Pancreas (tissue), 10 donors: Measurements from ENCODE around the gene MKRN3. TPM values are rescaled to one million over a fixed set of nuclear protein-coding genes. Genes with fewer than 3 reads are reported as not detected.

Experiments
- ATAC-seq, 4 donors: fragments of 200-7000 bp; cut with Tn5 transposase; one replicate each; pipeline versions ENCODE4 v1.8.0 to v1.9.1; 2020; ENCODE audit warnings: mild to moderate bottlenecking in 4 of 4, moderate library complexity in 4 of 4
- DNase-seq, 6 donors: peaks; one replicate each; pipeline ENCODE4 v3.0.0-alpha.2; 2020
- FAIRE-seq: peaks from 2 replicates; lab custom pipeline; 2012; peaks lifted over from hg19 to GRCh38; lab: Jason Lieb, UNC
- H3K27ac ChIP-seq, 4 donors: fragments of 200-600 bp; sonication (generic); 1 replicate in 3 of 4; 2 replicates in 1 of 4; pipeline versions ENCODE4 v1.5.0 to v1.8.0; 2020
- H3K27me3 ChIP-seq, 4 donors: fragments of 200-600 bp; one replicate each; pipeline ENCODE4 v1.8.0; 2021
- H3K36me3 ChIP-seq, 3 donors: fragments of 200-600 bp; sonication (generic) in 1 of 3; one replicate each; pipeline versions ENCODE4 v1.5.0 to v1.8.0; 2020 to 2021
- H3K4me1 ChIP-seq, 3 donors: fragments of 200-600 bp; one replicate each; pipeline ENCODE4 v1.8.0; 2021
- H3K4me3 ChIP-seq, 4 donors: fragments of 200-600 bp; sonication (generic) in 2 of 4; one replicate each; pipeline versions ENCODE4 v1.5.0 to v1.8.0; 2020 to 2021
- H3K9me3 ChIP-seq, 4 donors: fragments of 200-600 bp; one replicate each; pipeline ENCODE4 v1.8.0; 2021
- CTCF ChIP-seq, 4 donors: fragments of 200-600 bp; sonication (generic) in 3 of 4; IDR thresholded peaks; one replicate each; pipeline versions ENCODE4 v1.5.0 to v1.8.0; 2021; ENCODE audit warnings: antibody characterized with exemption in 4 of 4
- WGBS, 2 donors: extraction: QIAGEN DNeasy Blood & Tissue Kit; methylation state at CpG; one replicate each; pipeline ENCODE4 v1.1.7; 2013; 5-methylcytosine and 5-hydroxymethylcytosine counted together
- intact Hi-C, 3 donors: fragments of 100-400 bp; cut with DNase I; formaldehyde crosslinking; loops; one replicate each; pipeline versions ENCODE4 v1.11.1 to v1.14.2; 2022
- polyA plus RNA-seq, 2 donors: library from polyadenylated mRNA; stranded (reverse); fragments of 200-250 nt; gene quantifications; one replicate each; pipeline ENCODE4 v1.2.3, GENCODE V29; 2013
- total RNA-seq, 6 donors: library from RNA; stranded (reverse); fragmentation: NEBNext Ultra II Directional in 4 of 6; extraction: Animal tissue kit (Norgen Biotek cat#: 25700) in 4 of 6; gene quantifications; one replicate each; pipeline versions ENCODE4 v1.2.1 to v1.2.4, GENCODE V29; 2021 to 2023
- donor health status: healthy with polysubstance abuse.
- donor health status: DM: no; HTN: no; CAD: no; lungs with moderate emphysema.
- donor health status: DM: no; HTN: no; CAD: no.
- donor health status: control.
- donor health status: control.
- donor health status: Bipolar disorder and iron deficiency.
- donor health status: DM: yes; HTN: yes; CAD: no.
- donor health status: DM: no; HTN: no; CAD: no.
- donor health status: DM: no; HTN: no; CAD: no.
- donor health status: DM: yes; HTN: yes; CAD: no.

The MKRN3 gene
- total and polyA plus RNA-seq, 8 donors = 0.40 to 2.1 (median 0.42) TPM; not detected in 4

- no peak overlapping the region for H3K4me3 ChIP-seq
- H3K27me3 ChIP-seq = no peaks in the 10 kb centered on the region
- no peaks in the 10 kb centered on the region for H3K36me3 ChIP-seq
- H3K9me3 ChIP-seq = no peaks in the 10 kb centered on the region
- H3K27ac ChIP-seq = no peak overlapping the region
- ATAC-seq (peak; percentile 89 to 94 (median 90)), FAIRE-seq (no peak), DNase-seq (peak in 4 of 6 donors; percentile 46 to 79 (median 60))
- no peaks in the 10 kb centered on the region for H3K4me1 ChIP-seq
- WGBS, 2 donors = 47 to 51% methylated on average over 4 of the region's 4 CpGs
- TF ChIP-seq CTCF (IDR thresholded peaks at IDR 0.05) = no peak
- intact Hi-C loops = no loop called here
Observed at GRCh38 chr15:23532024-23532423, 33.5 kb upstream of the MKRN3 start.

- H3K36me3 ChIP-seq = no peaks in the 10 kb centered on the region
- no peaks in the 10 kb centered on the region for H3K27me3 ChIP-seq
- FAIRE-seq (no peak), DNase-seq (no peak), ATAC-seq (no peak)
- intact Hi-C loops = no loop called here
- H3K27ac ChIP-seq = no peak overlapping the region
- no peak for TF ChIP-seq CTCF (IDR thresholded peaks at IDR 0.05)
- no peaks in the 10 kb centered on the region for H3K9me3 ChIP-seq
- WGBS, 2 donors = 79 to 82% methylated on average over 3 of the region's 3 CpGs
- H3K4me3 ChIP-seq = no peak overlapping the region
- H3K4me1 ChIP-seq = no peaks in the 10 kb centered on the region
Observed at GRCh38 chr15:23536659-23537058, 28.8 kb upstream of the MKRN3 start.

GRCh38 chr15:23538648-23539047 is 26.8 kb upstream of the MKRN3 start:
- DNase-seq = no peak
- intact Hi-C loops = no loop called here
- no peaks in the 10 kb centered on the region for H3K9me3 ChIP-seq

GRCh38 chr15:23539892-23540291 is 25.6 kb upstream of the MKRN3 start:
- Histone ChIP-seq H3K4me3 (no peak overlapping the region), H3K36me3 (no peaks in the 10 kb centered on the region), H3K27me3 (no peaks in the 10 kb centered on the region), H3K4me1 (no peaks in the 10 kb centered on the region), H3K27ac (no peak overlapping the region), H3K9me3 (no peaks in the 10 kb centered on the region)
- FAIRE-seq (no peak), ATAC-seq (no peak), DNase-seq (no peak)
- WGBS, 2 donors = 77 to 79% methylated on average over 4 of the region's 4 CpGs
- no peak for TF ChIP-seq CTCF (IDR thresholded peaks at IDR 0.05)
- intact Hi-C loops = no loop called here

More at GRCh38 chr15:23538648-23539047, 26.8 kb upstream of the MKRN3 start:
- TF ChIP-seq CTCF (IDR thresholded peaks at IDR 0.05) = no peak
- H3K27ac ChIP-seq = no peak overlapping the region
- H3K4me1 ChIP-seq = no peaks in the 10 kb centered on the region
- H3K36me3 ChIP-seq = no peaks in the 10 kb centered on the region
- no peaks in the 10 kb centered on the region for H3K27me3 ChIP-seq
- FAIRE-seq (no peak), ATAC-seq (peak in 1 of 4 donors; percentile 11)
- 69 to 73% methylated on average over 4 of the region's 4 CpGs for WGBS, 2 donors
- H3K4me3 ChIP-seq = no peak overlapping the region

- FAIRE-seq (no peak), ATAC-seq (no peak), DNase-seq (no peak)
- no peak overlapping the region for H3K27ac ChIP-seq
- H3K4me1 ChIP-seq = no peaks in the 10 kb centered on the region
- H3K4me3 ChIP-seq = no peak overlapping the region
- TF ChIP-seq CTCF (IDR thresholded peaks at IDR 0.05) = no peak
- H3K27me3 ChIP-seq = no peaks in the 10 kb centered on the region
- intact Hi-C loops = no loop called here
- H3K36me3 ChIP-seq = no peaks in the 10 kb centered on the region
- no peaks in the 10 kb centered on the region for H3K9me3 ChIP-seq
Observed at GRCh38 chr15:23546158-23546557, 19.3 kb upstream of the MKRN3 start.
